Nephron (organoid): Measurements from ENCODE around the gene ABCC1.
"Not testable (repeated sequence)": the region's sequence is repeated elsewhere in the genome, so short reads cannot be mapped to it uniquely, and the experiment has no call there.

Experiments used
- H3K27ac Mint-ChIP-seq, 3 experiments: 2 replicates each; pipeline ENCODE4 v1.8.0; 2020; ENCODE audit warnings: mixed read lengths in 3 of 3, mild to moderate bottlenecking in 2 of 3, moderate library complexity in 1 of 3
- H3K27me3 Mint-ChIP-seq: 2 replicates; pipeline ENCODE4 v1.8.0; 2021; ENCODE audit warnings: low read depth, mild to moderate bottlenecking, moderate library complexity, mixed read lengths
- H3K36me3 Mint-ChIP-seq: 2 replicates; pipeline ENCODE4 v1.8.0; 2020; ENCODE audit warnings: low read depth, mixed read lengths
- H3K4me1 Mint-ChIP-seq: 2 replicates; pipeline ENCODE4 v1.8.0; 2020; ENCODE audit warnings: mixed read lengths
- H3K4me3 Mint-ChIP-seq, 3 experiments: 2 replicates each; pipeline ENCODE4 v1.8.0; 2020; ENCODE audit warnings: mild to moderate bottlenecking in 3 of 3, mixed read lengths in 3 of 3, moderate library complexity in 2 of 3
- H3K9me3 Mint-ChIP-seq: 2 replicates; pipeline ENCODE4 v1.8.0; 2020; ENCODE audit warnings: mixed read lengths
- CTCF ChIP-seq, 3 experiments: fragments of 200-600 bp; sonication (generic); IDR thresholded peaks; one replicate each; pipeline ENCODE4 v1.5.0; 2021; ENCODE audit warnings: antibody characterized with exemption in 3 of 3; ENCODE audit not compliant: unreplicated experiment in 3 of 3

The ABCC1 gene

DNA sequence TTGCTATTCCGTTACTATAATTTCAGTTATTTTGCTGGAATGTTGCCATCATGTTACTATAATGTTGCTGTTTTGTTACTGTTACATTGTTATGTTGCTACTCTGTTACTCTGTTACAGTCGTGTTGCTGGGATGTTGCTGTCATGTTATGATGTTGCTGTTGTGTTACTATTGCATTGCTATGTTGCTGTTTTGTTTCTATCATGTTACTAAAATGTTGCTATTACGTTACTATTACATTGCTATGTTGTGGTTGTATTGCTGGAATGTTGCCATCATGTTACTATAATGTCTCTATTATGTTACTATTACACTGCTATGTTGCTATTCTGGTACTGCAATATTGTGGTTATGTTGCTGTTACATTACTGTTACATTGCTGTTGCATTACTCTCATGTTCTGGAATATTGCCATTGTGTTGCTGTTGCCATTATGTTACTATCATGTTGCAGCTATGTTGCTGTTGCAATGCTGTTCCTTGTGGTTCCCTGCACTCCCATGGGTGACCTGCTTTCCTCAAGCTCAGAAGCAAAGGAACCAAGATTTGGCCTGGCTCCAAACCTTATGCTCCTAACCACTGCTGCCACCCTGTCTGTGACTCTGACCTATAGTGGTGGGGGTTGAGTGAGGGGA lies 209.4 kb downstream of the ABCC1 start:
- TF ChIP-seq CTCF (IDR thresholded peaks at IDR 0.05; ENCODE audit: unreplicated experiment in 3 of 3) = no peak

DNA sequence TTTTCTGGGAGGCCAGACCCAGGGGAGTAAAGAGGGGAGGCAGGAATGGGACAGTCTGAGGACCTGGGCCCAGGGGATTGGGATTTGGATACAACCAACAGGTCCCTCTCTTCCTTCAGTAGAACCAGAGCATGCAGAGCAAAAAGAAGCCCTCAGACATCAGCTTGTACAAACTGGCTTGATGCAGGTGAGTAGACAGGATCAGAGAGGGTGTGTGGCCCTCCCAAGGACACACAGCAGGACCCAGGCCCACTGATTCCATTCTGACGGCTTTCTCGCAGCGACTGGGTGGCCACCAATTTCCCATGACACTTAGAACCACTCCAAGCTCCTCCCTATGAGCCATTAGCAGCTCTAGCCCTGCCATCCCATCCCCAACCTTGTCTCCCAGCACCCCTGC lies 210.2 kb downstream of the ABCC1 start:
- H3K9me3 Mint-ChIP-seq = peaks cover 42% of the 10 kb centered on the region
- peaks cover 4% of the 10 kb centered on the region for H3K27me3 Mint-ChIP-seq
- H3K4me3 Mint-ChIP-seq = no peak overlapping the region
- H3K36me3 Mint-ChIP-seq = peaks cover 57% of the 10 kb centered on the region
- H3K4me1 Mint-ChIP-seq = no peaks in the 10 kb centered on the region
- no peak for TF ChIP-seq CTCF (IDR thresholded peaks at IDR 0.05; ENCODE audit: unreplicated experiment in 3 of 3)
- H3K27ac Mint-ChIP-seq = no peak overlapping the region

More for the DNA sequence above, 209.4 kb downstream of the ABCC1 start:
- peaks cover 52% of the 10 kb centered on the region for H3K36me3 Mint-ChIP-seq
- H3K4me3 Mint-ChIP-seq = no peak overlapping the region
- peaks cover 4% of the 10 kb centered on the region for H3K27me3 Mint-ChIP-seq
- no peak overlapping the region for H3K27ac Mint-ChIP-seq
- H3K9me3 Mint-ChIP-seq = peaks cover 42% of the 10 kb centered on the region
- H3K4me1 Mint-ChIP-seq = no peaks in the 10 kb centered on the region

DNA sequence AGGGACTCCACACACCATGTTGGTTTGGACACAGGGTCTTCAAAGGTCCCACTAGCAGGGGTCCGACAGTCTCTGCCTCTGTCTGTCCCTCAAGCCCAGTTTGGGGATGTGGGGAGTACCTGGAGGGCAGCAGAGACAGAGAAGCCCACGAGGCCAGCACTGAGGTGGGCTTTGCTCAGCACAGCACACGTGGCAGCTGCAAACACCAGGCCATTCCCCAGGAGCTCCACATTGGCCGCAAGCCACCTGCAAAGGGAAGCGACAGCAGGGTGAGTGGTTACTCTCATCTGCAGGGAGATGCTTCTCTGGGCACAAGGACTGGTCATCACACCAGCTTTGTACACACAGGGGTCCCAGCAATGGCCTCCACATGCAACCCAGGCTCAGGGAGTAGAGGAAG lies 211.9 kb downstream of the ABCC1 start:
- H3K27ac Mint-ChIP-seq = no peak overlapping the region
- H3K36me3 Mint-ChIP-seq = peaks cover 49% of the 10 kb centered on the region
- no peak for TF ChIP-seq CTCF (IDR thresholded peaks at IDR 0.05; ENCODE audit: unreplicated experiment in 3 of 3)
- H3K4me3 Mint-ChIP-seq = no peak overlapping the region
- no peaks in the 10 kb centered on the region for H3K4me1 Mint-ChIP-seq
- peaks cover 39% of the 10 kb centered on the region for H3K9me3 Mint-ChIP-seq
- no peaks in the 10 kb centered on the region for H3K27me3 Mint-ChIP-seq

DNA sequence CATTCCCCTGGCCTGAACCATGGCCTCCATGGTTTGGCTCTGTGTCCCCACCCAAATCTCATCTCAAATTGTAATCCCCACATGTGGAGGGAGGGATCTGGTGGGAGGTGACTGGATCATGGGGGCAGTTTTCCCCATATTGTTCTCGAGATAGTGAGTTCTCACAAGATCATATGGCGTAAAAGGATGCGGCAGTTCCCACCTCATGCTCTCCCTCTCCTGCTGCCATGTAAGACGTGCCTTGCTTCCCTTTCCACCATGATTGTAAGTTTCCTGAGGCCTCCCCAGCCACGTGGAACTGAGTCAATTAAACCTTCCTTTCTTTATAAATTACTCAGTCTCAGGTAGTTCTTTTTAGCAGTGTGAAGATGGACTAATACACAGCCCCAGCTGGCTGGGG lies 212.4 kb downstream of the ABCC1 start:
- Mint-ChIP-seq H3K36me3 (peaks cover 47% of the 10 kb centered on the region), H3K9me3 (peaks cover 36% of the 10 kb centered on the region)
- not testable (repeated sequence) for H3K4me3 Mint-ChIP-seq, H3K27ac Mint-ChIP-seq, H3K27me3 Mint-ChIP-seq, H3K4me1 Mint-ChIP-seq

DNA sequence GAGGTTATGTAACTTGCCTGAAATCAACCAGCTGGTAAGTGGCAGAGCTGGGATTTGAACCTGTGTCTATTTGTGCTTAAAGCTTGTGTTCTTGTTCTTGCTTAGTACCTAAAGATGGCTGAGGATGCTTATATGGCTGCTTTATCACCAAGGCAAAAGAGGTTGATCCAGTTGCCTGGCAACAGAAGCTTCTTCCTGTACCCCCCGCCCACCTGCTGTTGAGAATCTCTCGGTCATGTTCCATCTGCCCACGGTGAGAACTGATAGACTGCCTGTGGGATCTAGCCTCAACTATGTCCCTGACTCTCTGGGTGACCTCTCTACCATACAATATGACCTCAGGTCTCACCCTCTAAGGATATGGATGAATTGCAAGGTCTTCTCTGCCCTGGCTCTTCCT lies 213.2 kb downstream of the ABCC1 start:
- peaks cover 42% of the 10 kb centered on the region for H3K36me3 Mint-ChIP-seq
- H3K27me3 Mint-ChIP-seq = no peaks in the 10 kb centered on the region
- no peak for TF ChIP-seq CTCF (IDR thresholded peaks at IDR 0.05; ENCODE audit: unreplicated experiment in 3 of 3)
- H3K4me1 Mint-ChIP-seq = no peaks in the 10 kb centered on the region
- no peak overlapping the region for H3K4me3 Mint-ChIP-seq
- peaks cover 29% of the 10 kb centered on the region for H3K9me3 Mint-ChIP-seq
- H3K27ac Mint-ChIP-seq = no peak overlapping the region

DNA sequence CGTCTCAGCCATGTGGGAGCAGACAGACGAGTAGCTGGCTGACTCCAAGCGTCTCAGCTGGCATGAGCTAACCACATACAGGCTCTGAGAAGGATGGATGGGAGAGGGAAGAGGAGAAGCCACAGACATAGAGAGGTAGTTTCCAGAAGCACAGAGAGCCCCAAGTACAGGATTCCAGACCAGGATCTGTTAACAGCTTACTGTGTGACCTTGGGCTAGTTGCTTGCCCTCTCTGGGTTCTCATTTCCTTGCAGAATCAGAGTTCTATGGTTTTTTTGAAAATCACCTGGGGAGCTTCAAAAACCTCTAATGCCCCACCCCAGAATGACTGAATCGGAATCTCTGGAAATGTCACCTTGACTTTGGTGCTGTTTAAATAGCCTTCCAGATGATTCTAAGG lies 213.7 kb downstream of the ABCC1 start:
- H3K9me3 Mint-ChIP-seq = peaks cover 27% of the 10 kb centered on the region
- H3K4me3 Mint-ChIP-seq = no peak overlapping the region
- peaks cover 41% of the 10 kb centered on the region for H3K36me3 Mint-ChIP-seq
- H3K27ac Mint-ChIP-seq = no peak overlapping the region
- TF ChIP-seq CTCF (IDR thresholded peaks at IDR 0.05; ENCODE audit: unreplicated experiment in 3 of 3) = no peak
- H3K4me1 Mint-ChIP-seq = no peaks in the 10 kb centered on the region
- H3K27me3 Mint-ChIP-seq = no peaks in the 10 kb centered on the region
